Measurements from ENCODE around the gene FRK. TPM values are rescaled to one million over a fixed set of nuclear protein-coding genes. Genes with fewer than 3 reads are reported as not detected.
"Not testable (repeated sequence)": the region's sequence is repeated elsewhere in the genome, so short reads cannot be mapped to it uniquely, and the experiment has no call there.

FRK gene
- total and polyA plus RNA-seq, 7 donors: 0.16 to 6.5 (median 0.71) TPM

- peak; percentile 32 to 80 (median 72) for TF ChIP-seq POLR2AphosphoS5 (IDR thresholded peaks at IDR 0.05)
- no peak for TF ChIP-seq EP300 (IDR thresholded peaks at IDR 0.05)
- peak in 1 of 2 donors; percentile 27 for TF ChIP-seq POLR2A (IDR thresholded peaks at IDR 0.05)
- TF ChIP-seq, protein P1, sequence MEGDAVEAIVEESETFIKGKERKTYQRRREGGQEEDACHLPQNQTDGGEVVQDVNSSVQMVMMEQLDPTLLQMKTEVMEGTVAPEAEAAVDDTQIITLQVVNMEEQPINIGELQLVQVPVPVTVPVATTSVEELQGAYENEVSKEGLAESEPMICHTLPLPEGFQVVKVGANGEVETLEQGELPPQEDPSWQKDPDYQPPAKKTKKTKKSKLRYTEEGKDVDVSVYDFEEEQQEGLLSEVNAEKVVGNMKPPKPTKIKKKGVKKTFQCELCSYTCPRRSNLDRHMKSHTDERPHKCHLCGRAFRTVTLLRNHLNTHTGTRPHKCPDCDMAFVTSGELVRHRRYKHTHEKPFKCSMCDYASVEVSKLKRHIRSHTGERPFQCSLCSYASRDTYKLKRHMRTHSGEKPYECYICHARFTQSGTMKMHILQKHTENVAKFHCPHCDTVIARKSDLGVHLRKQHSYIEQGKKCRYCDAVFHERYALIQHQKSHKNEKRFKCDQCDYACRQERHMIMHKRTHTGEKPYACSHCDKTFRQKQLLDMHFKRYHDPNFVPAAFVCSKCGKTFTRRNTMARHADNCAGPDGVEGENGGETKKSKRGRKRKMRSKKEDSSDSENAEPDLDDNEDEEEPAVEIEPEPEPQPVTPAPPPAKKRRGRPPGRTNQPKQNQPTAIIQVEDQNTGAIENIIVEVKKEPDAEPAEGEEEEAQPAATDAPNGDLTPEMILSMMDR (IDR thresholded peaks at IDR 0.05): peak in 2 of 4 experiments; percentile 18 to 24
- peak; percentile 88 for DNase-seq
- H3K4me3 ChIP-seq: peak within 1 kb of the TSS; percentile 71 to 77 (median 74)
- WGBS, 2 donors: 1% methylated on average over 87 of the region's 87 CpGs
- H3K4me1 ChIP-seq: peaks cover 0 to 22% (median 19%) of the 10 kb centered on the region in 4 donors
- intact Hi-C loops (cut with DNase I): loop anchor here (2.0 kb wide), 1 partner anchor 90 kb away; no protein-coding TSS in a partner anchor
- peak within 1 kb of the TSS; percentile 93 to 97 (median 94) for H3K27ac ChIP-seq
- H3K36me3 ChIP-seq: no peaks in the 10 kb centered on the region
- no peaks in the 10 kb centered on the region for H3K27me3 ChIP-seq
- peaks cover 0 to 7% (median 5%) of the 10 kb centered on the region in 4 donors for H3K9me3 ChIP-seq
These were observed 40.0 kb upstream of the FRK start, which contains the start of gene NT5DC1 for GRCh38 chr6:116100419-116101301. Gene NT5DC1, plus strand, starts transcription at chr6:116100853. Its CDS starts 78 bp downstream, at chr6:116100931.

DNA sequence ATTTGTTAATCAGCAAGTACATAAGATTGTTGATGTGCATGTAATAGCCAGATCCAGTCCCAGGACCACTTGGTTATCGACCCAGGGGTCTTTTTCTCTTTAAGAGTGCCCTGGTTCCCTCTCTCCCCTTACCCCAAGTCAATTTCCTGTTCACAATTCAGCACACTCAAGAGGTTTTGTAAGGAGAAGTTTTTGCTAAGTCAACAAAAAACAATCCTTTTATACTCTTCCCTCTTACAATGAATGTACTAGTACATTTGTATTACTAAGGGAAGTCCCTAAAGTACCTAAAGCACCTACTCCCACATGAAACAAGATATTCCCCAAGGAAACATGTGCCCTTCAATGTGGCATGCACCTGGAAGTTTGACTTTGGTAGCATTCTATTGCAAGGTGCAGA lies 38.3 kb upstream of the FRK start:
- Histone ChIP-seq H3K9me3 (peaks cover 0 to 7% (median 5%) of the 10 kb centered on the region in 4 donors), H3K4me1 (peaks cover 0 to 15% (median 10%) of the 10 kb centered on the region in 4 donors), H3K27me3 (no peaks in the 10 kb centered on the region), H3K27ac (no peak overlapping the region), H3K36me3 (no peaks in the 10 kb centered on the region), H3K4me3 (no peak overlapping the region)
- TF ChIP-seq POLR2AphosphoS5 (IDR thresholded peaks at IDR 0.05) (no peak), POLR2A (IDR thresholded peaks at IDR 0.05) (no peak), EP300 (IDR thresholded peaks at IDR 0.05) (no peak)
- TF ChIP-seq, protein P1 (IDR thresholded peaks at IDR 0.05): no peak
- no peak for DNase-seq
- intact Hi-C loops (cut with DNase I): no loop called here
- WGBS, 2 donors: 81 to 82% methylated on average over 1 of the region's 1 CpG

DNA sequence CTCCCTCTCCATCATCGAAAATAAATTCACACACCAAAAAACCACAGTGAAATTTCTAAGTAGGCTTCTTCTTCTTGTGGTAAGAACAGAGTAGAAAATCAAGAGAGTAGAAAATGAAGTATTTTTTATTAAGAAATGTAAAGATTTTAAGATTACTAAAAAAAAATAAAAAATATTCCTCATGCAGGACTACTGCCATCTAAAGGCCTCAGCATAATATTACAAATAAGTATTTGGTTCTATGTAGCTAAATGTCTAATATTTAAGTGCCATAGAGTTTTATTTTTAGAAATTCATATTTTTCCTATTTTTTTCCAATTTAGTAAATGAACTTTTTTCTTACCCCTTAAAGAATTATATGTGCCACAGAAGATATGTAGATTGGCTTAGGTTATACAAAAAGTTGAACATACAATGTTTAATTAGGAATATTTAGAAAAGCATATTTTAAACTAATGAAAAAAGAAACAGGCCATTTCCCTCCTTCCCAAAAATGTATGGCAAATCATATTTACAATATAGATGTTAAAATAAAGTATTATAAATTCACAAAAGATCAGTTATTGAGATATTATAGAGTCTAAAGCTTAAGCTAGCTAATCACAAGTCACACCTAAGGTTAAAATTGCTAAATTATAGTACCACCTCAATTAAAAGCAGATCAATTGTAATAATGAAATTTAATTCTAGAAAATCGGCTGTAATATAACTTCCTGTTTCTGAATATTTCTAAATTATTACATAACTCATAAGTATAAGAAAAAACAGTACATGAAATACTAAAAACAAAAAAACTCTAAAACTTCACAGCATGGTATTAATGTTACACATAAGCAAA lies 36.5 kb upstream of the FRK start:
- H3K27ac ChIP-seq: no peak overlapping the region
- H3K36me3 ChIP-seq: no peaks in the 10 kb centered on the region
- DNase-seq: no peak
- WGBS, 2 donors: 30 to 59% methylated on average over 2 of the region's 2 CpGs
- intact Hi-C loops (cut with DNase I): no loop called here
- H3K4me3 ChIP-seq: no peak overlapping the region
- no peaks in the 10 kb centered on the region for H3K27me3 ChIP-seq
- H3K9me3 ChIP-seq: peaks cover 0 to 7% (median 5%) of the 10 kb centered on the region in 4 donors
- H3K4me1 ChIP-seq: peaks cover 0 to 9% (median 9%) of the 10 kb centered on the region in 4 donors
- TF ChIP-seq, protein P1 (IDR thresholded peaks at IDR 0.05): peak in 2 of 4 experiments; percentile 21 to 41
- no peak for TF ChIP-seq POLR2AphosphoS5 (IDR thresholded peaks at IDR 0.05)
- no peak for TF ChIP-seq POLR2A (IDR thresholded peaks at IDR 0.05)
- TF ChIP-seq EP300 (IDR thresholded peaks at IDR 0.05): no peak

DNA sequence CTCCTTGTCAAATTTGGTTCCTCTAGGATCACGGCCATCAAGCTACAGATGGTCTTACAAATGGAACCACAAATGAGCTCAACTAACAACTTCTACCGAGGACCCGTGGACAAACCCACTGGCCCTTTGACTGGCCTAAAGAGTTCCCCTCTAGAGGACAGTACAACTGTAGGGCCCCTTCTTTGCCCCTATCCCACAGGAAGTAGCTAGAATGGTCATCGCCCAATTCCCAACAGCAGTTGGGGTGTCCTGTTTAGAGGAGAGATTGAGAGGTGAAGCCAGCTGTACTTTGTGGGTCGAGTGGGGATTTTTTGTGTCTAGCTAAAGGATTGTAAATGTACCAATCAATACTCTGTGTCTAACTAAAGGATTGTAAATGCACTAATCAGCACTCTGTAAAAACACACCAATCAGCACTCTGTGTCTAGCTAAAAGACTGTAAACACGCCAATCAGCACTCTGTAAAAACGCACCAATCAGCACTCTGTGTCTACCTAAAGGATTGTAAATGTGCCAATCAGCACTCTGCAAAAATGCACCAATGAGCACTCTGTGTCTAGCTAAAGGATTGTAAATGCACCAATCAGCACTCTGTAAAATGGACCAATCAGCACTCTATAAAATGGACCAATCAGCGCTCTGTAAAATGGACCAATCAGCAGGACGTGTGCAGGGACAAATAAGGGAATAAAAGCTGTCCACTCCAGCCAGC lies 35.5 kb upstream of the FRK start:
- intact Hi-C loops (cut with DNase I): not testable (repeated sequence)

More for the DNA sequence above, 35.5 kb upstream of the FRK start:
- not testable (repeated sequence) for H3K4me3 ChIP-seq, DNase-seq, H3K27me3 ChIP-seq, H3K36me3 ChIP-seq, H3K9me3 ChIP-seq, H3K27ac ChIP-seq, H3K4me1 ChIP-seq
- 91 to 92% methylated on average over 9 of the region's 9 CpGs for WGBS, 2 donors

All from sigmoid colon (tissue), 7 donors.